ENCODE data around the gene CHCHD6.

- TF ChIP-seq EZH2 (IDR thresholded peaks at IDR 0.05; ENCODE audit: insufficient read depth, poor library complexity, severe bottlenecking) = no peak
- no peak for TF ChIP-seq EZH2phosphoT487 (IDR thresholded peaks at IDR 0.05; ENCODE audit: insufficient read depth, low read depth)
Observed at GRCh38 chr3:126947429-126947828, 243.4 kb downstream of the CHCHD6 start.
